Fibroblast of villous mesenchyme (primary cell): ENCODE data around the gene SMIM36. TPM values are rescaled to one million over a fixed set of nuclear protein-coding genes. Genes with fewer than 3 reads are reported as not detected.
"Not testable (repeated sequence)": the region's sequence is repeated elsewhere in the genome, so short reads cannot be mapped to it uniquely, and the experiment has no call there.

Source experiments
- DNase-seq: peaks from one replicate; pipeline ENCODE4 v3.0.0-alpha.2; 2010; ENCODE audit warnings: low read depth
- H3K4me3 ChIP-seq: 2 replicates; pipeline ENCODE4 v1.5.1; 2011; ENCODE audit warnings: low read depth, mild to moderate bottlenecking, low read length
- CTCF ChIP-seq: IDR thresholded peaks from 2 replicates; pipeline ENCODE4 v1.5.1; 2012; ENCODE audit warnings: low read depth, mild to moderate bottlenecking, low read length; ENCODE audit not compliant: insufficient read depth
- total RNA-seq: library from RNA; depleted of rRNA; stranded (reverse); fragments of >200 nt; gene quantifications from 2 replicates; pipeline ENCODE4 v1.2.3, GENCODE V29; 2012

SMIM36 gene
- total RNA-seq, 1 donor, result not detected

- TF ChIP-seq CTCF, result no peak
- DNase-seq, result no peak
- no peak overlapping the region for H3K4me3 ChIP-seq
Measured at GRCh38 chr17:55413825-55414489, 97.3 kb downstream of the SMIM36 start.

GRCh38 chr17:55411463-55411855 lies 99.8 kb downstream of the SMIM36 start:
- no peak overlapping the region for H3K4me3 ChIP-seq
- no peak for TF ChIP-seq CTCF
- DNase-seq, result no peak

GRCh38 chr17:55410722-55411462 lies 100.4 kb downstream of the SMIM36 start:
- TF ChIP-seq CTCF, result no peak
- no peak overlapping the region for H3K4me3 ChIP-seq
- DNase-seq, result no peak

- no peak for DNase-seq
- no peak for TF ChIP-seq CTCF
- no peak overlapping the region for H3K4me3 ChIP-seq
Measured at GRCh38 chr17:55409030-55409800, 102.0 kb downstream of the SMIM36 start.

GRCh38 chr17:55407641-55408566 lies 103.3 kb downstream of the SMIM36 start:
- H3K4me3 ChIP-seq, result no peak overlapping the region
- DNase-seq, result no peak
- TF ChIP-seq CTCF, result no peak

- no peak overlapping the region for H3K4me3 ChIP-seq
- TF ChIP-seq CTCF, result no peak
- DNase-seq, result no peak
Measured at GRCh38 chr17:55405600-55405999, 105.7 kb downstream of the SMIM36 start.

GRCh38 chr17:55404197-55404596 lies 107.1 kb downstream of the SMIM36 start:
- not testable (repeated sequence) for H3K4me3 ChIP-seq, DNase-seq
